KBM-7 (cell line): Measurements from ENCODE around the gene CYP2W1.
"Not testable (repeated sequence)": the region's sequence is repeated elsewhere in the genome, so short reads cannot be mapped to it uniquely, and the experiment has no call there.

Experiments
- DNase-seq: peaks from one replicate; pipeline ENCODE4 v3.0.0-alpha.2; 2015
- in situ Hi-C: fragments of 300-500 bp; cut with MboI; formaldehyde crosslinking; loops from 2 replicates; pipeline ENCODE4 v1.14.3; 2020; ENCODE audit warnings: low sequenced_read_pairs, low pct_unique_long_range_greater_than_20kb, mixed read lengths

The CYP2W1 gene

DNA sequence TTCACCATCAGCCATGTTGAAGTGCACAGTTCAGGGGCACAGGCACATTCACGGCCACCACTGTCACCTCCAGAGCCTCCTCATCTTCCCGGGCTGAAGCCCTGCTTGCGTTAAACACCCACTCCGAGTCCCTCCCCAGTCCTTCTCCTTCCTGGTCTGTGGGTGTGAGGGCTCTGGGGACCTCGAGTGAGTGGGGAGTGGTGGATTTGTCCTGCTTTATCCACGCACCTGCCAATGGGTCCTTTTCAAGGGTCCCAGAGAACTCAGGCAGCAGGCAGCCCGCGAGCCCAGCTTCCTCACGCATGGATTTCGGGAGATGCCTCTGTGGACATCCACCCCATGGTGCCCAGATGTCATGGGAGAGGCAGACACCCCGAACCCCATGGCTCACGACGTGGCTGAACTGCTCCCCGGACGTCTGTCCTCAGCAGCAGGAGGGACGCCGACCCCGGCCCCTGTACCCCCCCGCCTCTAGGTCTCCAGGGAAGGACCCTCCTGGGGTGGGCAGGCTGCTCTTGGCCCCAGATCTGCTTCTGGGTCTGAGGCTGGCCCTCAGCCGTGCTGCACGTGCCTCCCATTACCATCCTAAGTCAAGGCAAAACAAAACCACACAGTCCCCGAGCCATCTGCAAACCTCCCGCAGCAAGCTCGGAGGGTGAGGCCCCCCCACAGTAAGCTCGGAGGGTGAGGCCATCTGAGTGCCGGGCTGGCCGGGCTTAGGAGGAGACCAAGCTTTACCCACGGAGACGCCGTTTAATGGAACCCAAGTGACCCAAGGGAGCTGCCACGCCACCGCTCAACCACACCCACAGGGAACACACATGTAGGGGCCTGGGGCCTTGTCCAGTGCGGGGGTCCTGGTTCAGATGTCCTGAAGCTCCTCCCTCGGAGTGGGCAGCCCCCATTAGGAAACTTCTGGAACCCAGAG is 9.0 kb downstream of the CYP2W1 start:
- DNase-seq = no peak
- in situ Hi-C loops = no loop called here

DNA sequence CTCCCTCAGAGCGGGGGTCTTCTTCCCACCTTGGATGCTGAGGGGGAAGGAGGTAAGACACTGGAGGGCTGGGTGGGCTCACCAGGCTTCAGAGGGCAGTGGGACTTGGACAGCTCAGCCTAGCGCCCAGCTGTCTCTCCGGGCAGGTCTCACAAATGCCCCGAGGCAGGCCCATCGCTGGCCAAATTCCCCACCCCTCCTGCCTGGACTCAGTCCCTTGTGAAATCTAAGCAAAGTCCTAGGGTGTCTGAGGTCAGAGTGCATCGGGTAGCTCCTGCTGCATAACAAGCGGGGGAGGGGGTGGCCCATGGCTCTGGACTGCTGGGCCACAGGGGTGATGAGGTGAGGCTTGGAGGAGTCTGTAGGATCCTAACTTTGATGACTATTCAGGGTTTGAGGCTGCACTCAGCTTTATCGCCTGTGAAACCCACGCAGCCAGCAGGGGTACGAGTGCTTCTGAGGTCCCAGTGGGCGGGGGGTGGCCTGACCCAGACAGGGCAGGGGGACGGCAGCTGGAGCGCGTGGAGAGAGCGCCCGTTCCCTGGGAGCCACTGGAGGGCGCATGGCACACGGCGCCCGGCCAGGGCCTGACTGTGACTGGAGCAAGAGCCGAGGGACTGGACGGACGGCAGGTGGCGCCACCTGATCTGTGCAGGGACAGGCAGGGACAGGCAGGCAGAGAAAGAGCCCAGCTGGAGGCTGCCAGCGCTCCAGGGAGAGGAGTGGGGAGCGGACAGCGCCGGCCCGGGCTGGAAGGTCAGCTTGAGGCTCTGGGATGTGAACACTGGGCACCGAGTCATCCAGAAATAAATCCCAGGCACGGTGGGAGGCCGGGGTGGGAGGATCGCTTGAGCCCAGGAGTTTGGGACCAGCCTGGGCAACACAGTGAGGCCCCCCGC is 10.0 kb downstream of the CYP2W1 start:
- in situ Hi-C loops = no loop called here
- DNase-seq = peak; percentile 96

DNA sequence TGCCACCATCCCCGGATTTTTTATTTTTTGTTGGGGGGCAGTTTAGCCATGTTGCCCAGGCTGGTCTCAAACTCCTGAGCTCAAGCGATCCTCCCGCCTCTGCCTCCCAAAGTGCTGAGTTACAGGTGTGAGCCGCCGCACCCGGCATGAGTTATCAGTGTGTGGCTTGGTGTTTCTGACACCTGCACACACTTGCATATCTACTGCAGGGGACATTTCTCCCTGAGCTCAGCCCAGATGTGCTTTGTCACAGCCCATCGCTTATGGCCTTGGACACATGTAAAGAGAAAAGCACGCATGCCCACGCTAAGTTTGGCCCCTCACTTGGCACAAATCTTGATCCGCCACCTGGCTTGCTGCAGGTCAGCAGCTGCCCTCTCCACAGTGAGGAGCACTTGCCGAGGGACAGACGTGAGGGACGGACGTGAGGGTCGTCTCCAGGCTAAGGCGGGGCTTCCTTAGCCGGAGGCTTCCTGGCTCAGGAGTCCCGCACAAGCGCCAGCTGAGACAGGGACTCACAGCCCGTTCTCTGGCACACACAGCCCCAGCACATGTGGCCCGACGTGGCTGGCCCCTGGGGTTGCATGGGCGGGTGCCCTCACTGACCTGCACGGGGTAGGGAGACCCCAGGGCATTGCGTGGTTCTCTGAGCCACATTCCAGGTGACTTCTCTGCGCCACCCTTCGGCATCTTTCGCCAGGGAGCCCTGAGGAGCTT is 11.8 kb downstream of the CYP2W1 start:
- DNase-seq = no peak
- in situ Hi-C loops = no loop called here

DNA sequence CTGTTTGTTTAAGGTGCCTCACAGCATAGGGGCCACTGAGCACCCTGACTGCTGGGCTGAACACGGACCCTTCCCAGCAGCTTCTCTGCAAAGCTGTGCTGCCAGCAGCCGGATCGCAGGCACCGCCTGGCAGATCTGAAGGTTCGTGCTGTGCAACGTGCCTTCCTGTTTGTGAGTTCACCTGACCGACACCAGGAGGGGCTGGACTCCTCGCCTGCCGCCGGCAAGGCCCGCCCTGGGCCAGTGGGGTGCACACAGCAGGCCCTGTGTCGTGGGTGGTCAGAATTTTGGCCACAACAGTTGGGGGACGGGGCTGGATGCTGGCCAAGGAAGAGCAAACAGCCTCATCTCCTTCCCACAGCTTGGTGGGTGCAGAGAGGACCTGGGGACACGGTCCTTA is 12.6 kb downstream of the CYP2W1 start:
- no peak for DNase-seq
- in situ Hi-C loops = no loop called here

DNA sequence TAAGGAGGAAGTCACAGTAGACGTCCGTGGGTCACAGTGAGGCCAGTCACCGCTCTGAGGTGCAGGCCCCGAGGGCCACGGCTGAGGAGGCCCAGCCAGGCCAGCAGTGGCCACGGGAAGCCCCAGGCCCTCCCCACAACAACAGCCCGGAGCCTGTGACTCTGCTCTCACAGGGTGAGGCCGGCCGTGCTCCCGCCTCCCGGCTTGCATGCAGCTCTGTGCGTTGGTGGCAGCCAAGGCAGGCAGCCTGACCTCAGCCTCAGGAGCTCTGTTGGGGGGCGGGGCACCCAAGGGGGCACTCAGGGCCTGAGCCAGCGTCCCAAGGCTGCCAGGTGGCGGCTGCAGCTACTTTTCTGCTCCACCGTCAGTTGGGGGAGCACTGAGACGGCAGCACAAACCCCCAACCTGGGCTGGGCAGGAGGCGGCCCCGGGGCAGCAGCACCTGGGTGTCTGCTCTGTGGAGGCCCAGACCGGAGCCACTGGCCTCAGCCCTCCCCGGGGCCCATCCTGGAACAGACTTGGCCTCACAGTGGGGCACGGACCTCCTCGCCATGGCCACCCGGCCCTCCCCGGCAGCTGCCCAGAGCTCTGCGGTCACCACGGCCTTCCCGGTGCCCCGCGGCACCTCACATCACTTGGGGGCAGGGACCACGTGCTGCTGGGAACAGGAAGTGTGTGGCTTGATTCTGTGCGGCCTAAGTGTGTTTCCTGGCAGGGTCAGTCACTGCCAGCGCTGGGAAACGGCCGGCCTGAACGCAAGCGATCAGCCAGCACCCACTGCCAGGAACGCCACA is 13.3 kb downstream of the CYP2W1 start:
- DNase-seq = no peak
- in situ Hi-C loops = no loop called here

DNA sequence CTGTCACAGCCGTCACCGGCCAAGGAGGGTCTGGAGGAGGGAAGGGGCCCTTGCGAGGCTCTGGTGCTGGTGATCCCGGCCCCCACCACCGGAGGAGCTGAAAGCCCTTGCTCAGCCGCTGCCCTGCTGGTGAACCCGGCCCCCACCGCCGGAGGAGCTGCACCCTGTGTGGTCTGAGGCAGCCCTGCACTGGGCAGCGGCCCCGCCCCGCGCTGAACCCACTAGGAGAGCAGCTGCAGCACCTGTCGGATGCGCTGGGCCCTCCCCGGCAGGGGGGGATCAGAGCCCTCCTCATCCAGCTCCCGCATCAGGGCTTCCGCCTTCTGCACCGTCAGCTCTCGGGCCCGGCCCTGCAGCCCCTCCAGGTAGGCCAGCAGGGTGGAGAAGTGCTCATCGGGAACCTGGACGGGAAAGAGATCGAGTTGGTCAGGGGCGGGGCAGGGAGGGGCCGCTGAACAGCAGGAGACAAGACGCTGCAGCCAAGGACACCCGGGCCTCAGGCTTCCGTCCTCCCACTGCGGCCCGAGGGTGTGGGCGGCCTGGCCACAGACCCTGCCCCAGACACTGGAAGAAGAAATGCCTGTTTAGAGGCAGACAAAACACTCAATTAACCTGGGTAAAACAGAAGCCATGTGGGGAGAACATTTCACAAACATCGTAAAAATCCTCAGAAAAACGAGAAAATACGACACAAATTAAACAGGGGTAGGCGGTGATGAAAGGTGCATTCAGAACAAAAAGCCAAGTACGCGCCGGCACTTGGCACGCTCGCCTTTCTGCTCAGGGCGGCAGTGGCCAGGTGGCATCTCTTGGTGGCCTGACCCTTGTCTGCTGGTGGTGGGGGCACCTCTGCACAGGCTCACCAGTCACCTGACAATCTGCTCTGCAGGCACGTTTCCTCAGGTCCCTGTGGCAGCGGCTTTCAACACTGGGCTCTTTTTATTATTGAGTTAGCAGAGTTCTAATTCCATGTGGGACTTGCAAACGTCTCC is 14.7 kb downstream of the CYP2W1 start:
- in situ Hi-C loops = no loop called here

DNA sequence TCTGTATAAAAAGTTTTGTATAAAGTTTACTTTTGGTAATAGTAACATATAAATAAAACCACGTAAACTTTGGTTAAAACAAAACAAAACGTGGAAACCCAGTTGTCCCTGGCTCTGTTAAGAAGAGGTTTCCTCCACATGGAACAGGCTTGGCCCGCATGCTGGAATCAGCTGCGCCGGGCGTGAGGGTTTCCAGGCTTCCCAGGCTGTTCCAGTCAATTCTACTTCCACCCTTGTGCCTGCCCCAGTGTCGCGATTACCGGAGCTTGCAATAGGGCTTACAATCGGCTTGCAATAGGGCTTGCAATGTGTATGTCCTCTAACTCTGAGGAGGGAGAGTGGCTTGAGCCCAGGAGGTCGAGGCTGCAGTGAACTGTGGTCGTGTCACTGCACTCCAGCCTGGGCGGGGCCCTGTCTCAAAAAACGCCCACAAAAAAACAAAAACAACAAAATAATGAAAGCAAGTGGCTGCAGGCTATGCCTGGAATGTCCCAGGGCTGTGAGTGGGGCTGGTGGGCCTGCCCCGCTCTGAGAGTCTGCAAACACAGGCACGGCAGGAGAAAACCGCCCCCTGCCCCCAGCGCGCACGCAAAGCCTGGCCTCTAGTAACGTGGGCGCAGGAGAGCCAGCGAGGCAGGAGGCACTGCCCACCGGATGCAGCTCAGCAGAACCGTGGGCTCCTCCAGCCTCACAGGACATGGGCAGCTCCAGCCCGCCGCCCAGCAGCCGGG is 16.3 kb downstream of the CYP2W1 start:
- in situ Hi-C loops = no loop called here
- DNase-seq = no peak

More for the DNA sequence above, 14.7 kb downstream of the CYP2W1 start:
- no peak for DNase-seq

DNA sequence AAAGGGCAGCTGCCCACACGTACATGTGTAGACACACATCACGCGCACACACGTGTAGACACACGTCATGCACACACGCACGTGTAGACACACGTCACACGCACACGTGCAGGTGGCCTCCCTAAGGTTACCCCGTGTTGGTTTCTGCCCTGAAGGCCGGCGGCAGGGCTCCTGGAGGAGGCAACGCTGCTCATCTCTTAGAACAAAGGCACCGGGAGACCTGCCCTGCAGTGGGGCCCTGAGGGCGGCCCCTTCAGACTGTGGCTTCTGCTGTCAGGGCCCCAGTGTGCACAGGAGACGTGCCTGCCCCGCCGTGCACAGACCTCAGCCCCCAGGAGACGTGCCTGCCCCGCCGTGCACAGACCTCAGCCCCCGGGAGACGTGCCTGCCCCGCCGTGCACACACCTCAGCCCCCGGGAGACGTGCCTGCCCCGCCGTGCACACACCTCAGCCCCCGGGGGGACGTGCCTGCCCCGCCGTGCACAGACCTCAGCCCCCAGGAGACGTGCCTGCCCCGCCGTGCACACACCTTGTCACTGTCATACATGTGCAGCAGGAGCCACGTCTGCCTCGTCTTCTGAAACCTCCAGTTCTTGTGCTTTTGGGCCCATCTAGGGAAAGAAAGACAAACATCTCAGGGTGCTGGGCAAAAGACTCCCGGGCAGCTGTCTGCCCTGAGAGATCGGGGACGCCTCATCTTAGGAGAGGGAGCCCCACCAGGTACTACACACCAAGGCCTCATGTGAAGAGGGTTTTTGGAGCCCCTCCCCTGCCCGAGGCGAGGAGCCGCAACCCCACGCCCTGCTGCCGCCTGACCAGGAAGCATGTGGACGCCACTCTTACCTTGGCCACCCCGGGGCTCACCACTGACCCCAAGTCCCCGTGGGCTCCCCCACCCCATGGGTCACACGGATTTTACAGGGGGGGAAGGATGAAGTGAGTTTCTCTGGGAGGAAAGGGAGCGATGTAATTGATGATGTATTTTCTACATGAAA is 17.3 kb downstream of the CYP2W1 start:
- in situ Hi-C loops = no loop called here
- DNase-seq = no peak

DNA sequence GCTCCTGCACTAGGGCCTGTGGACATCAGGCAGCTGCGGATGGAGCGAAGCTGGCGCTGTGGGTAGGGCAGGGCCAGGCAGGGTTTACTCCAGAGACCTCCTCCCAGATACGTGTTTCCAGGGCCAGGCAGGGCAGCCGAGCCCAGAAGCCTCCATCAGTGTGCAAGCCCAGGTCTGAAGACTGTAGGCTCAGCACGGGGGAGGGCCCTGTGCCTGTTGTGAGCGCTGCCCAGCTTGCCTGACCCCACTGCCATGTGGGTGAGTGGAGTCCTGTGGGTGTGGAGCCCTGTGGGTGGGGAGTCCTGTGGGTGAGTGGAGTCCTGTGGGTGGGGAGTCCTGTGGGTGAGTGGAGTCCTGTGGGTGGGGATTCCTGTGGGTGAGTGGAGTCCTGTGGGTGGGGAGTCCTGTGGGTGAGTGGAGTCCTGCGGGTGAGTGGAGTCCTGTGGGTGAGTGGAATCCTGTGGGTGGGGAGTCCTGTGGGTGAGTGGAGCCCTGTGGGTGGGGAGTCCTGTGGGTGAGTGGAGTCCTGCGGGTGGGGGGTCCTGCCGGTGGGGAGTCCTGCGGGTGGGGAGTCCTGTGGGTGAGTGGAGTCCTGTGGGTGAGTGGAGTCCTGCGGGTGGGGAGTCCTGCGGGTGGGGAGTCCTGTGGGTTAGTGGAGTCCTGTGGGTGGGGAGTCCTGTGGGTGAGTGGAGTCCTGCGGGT is 18.2 kb downstream of the CYP2W1 start:
- in situ Hi-C loops, DNase-seq: not testable (repeated sequence)

DNA sequence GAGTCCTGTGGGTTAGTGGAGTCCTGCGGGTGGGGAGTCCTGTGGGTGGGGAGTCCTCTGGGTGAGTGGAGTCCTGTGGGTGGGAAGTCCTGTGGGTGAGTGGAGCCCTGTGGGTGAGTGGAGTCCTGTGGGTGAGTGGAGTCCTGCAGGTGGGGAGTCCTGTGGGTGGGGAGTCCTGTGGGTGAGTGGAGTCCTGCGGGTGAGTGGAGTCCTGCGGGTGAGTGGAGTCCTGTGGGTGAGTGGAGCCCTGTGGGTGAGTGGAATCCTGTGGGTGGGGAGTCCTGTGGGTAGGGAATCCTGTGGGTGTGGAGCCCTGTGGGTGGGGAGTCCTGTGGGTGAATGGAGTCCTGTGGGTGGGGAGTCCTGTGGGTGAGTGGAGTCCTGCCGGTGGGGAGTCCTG is 19.0 kb downstream of the CYP2W1 start:
- DNase-seq, in situ Hi-C loops: not testable (repeated sequence)

DNA sequence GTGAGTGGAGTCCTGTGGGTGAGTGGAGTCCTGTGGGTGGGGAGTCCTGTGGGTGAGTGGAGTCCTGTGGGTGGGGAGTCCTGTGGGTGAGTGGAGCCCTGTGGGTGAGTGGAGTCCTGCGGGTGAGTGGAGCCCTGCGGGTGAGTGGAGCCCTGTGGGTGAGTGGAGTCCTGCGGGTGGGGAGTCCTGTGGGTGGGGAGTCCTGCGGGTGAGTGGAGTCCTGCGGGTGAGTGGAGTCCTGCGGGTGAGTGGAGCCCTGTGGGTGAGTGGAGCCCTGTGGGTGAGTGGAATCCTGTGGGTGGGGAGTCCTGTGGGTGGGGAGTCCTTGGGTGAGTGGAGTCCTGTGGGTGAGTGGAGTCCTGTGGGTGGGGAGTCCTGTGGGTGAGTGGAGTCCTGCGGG is 19.5 kb downstream of the CYP2W1 start:
- DNase-seq, in situ Hi-C loops: not testable (repeated sequence)

DNA sequence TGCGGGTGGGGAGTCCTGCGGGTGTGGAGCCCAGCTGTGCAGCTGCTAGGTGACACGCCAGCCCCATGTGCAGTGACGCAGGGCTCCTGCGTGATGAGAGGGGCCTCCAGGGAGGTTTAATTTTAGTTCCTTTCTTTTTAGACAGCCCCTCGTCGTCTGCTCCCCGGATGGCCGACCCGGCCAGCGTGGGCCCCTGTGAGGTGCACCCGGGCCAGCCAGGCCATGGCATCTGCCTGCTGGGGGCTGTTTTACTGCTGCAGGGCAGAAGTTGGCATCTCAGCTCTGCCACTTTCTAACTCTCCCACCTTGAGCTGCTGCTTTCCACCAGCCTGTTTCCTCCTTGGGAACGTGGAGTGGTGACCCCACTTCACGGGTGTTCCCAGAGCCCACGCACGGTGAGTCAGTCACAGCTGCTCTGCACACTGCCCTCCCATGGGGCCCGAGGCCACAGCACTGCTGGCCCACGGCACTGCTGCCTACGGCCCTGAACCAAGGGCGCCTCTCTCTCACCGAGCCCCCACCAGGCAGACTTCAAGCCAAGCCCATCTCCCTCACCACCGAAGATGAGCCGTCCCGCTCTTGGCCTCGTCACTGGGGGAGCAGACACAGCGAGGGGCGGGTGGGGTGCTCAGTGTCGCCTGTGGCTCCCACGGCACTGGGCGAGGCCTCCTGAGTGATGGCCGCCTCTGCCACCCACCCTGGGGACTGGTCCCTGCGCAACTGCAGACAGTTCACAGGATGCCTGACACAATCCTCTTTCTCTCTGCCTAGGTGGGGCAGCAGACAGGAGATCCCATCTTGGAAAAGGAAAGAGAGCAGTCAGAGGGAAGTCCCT is 21.3 kb downstream of the CYP2W1 start:
- in situ Hi-C loops = no loop called here
- no peak for DNase-seq

DNA sequence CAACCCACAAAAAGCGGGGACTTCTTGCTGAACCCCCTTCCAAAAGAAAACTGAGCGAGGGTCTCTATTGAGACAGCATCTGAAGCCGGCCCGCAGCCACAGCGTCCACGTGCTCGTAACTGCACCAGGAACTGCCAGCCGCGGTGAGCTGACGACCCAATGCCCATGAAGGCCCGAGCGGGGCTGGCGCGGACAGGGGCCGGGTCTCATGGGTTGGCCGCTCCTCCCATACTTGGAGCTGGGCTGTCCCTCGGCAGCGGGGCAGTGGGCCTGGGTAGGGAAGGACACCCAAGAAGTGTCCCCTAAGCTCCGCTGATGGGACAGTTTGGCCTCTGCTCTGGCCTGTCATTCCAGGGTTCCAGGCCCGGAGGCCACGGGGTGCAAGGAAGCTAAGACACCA is 22.3 kb downstream of the CYP2W1 start:
- DNase-seq = no peak
- in situ Hi-C loops = no loop called here

DNA sequence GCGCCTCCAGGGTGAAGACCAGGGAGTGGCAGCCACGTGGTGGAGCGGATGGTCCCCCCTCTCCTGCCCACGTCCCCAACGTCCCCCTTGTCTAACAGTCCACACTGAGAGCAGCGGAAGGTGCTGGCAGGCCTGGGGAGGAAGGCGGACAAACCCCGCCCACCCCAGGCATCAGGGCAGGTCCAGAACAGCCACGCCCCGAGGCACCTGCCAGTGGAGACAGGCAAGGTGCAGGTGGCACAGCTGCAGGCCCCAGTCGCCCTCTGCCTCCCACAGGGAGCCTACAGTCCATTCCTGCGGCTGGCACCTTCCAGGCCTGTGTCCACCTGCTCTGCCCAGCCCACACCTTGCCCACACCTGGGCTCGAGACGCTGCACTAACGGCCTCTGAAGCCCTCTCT is 24.9 kb downstream of the CYP2W1 start:
- in situ Hi-C loops = no loop called here
- no peak for DNase-seq
